Lower leg skin (tissue), 3 donors: ENCODE data around the gene KRTAP12-1.

Source experiments
- CTCF ChIP-seq, 3 donors: fragments of 450-650 bp; IDR thresholded peaks; one replicate each; pipeline ENCODE4 v1.5.1; 2016; ENCODE audit warnings: antibody characterized with exemption in 3 of 3, mild to moderate bottlenecking in 3 of 3, moderate library complexity in 2 of 3
- POLR2A ChIP-seq, 2 donors: fragments of 450-650 bp; IDR thresholded peaks; one replicate each; pipeline ENCODE4 v1.6.1; 2016 to 2017; ENCODE audit warnings: antibody characterized with exemption in 2 of 2, mild to moderate bottlenecking in 1 of 2, moderate library complexity in 1 of 2

GRCh38 chr21:44711327-44712202, 29.6 kb upstream of the KRTAP12-1 start, which contains the start of gene TSPEAR:
- TF ChIP-seq CTCF (IDR thresholded peaks at IDR 0.05) (no peak), POLR2A (IDR thresholded peaks at IDR 0.05) (no peak)
